ENCODE results near the gene GTF2F1.
A peak's percentile ranks its signal among the peaks of the same experiment; 100 is the strongest.
"Not testable (repeated sequence)": the region's sequence is repeated elsewhere in the genome, so short reads cannot be mapped to it uniquely, and the experiment has no call there.

The GTF2F1 gene, protein sequence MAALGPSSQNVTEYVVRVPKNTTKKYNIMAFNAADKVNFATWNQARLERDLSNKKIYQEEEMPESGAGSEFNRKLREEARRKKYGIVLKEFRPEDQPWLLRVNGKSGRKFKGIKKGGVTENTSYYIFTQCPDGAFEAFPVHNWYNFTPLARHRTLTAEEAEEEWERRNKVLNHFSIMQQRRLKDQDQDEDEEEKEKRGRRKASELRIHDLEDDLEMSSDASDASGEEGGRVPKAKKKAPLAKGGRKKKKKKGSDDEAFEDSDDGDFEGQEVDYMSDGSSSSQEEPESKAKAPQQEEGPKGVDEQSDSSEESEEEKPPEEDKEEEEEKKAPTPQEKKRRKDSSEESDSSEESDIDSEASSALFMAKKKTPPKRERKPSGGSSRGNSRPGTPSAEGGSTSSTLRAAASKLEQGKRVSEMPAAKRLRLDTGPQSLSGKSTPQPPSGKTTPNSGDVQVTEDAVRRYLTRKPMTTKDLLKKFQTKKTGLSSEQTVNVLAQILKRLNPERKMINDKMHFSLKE
- total RNA-seq, result 103 to 121 (median 107) reads per million in 4 donors

DNA sequence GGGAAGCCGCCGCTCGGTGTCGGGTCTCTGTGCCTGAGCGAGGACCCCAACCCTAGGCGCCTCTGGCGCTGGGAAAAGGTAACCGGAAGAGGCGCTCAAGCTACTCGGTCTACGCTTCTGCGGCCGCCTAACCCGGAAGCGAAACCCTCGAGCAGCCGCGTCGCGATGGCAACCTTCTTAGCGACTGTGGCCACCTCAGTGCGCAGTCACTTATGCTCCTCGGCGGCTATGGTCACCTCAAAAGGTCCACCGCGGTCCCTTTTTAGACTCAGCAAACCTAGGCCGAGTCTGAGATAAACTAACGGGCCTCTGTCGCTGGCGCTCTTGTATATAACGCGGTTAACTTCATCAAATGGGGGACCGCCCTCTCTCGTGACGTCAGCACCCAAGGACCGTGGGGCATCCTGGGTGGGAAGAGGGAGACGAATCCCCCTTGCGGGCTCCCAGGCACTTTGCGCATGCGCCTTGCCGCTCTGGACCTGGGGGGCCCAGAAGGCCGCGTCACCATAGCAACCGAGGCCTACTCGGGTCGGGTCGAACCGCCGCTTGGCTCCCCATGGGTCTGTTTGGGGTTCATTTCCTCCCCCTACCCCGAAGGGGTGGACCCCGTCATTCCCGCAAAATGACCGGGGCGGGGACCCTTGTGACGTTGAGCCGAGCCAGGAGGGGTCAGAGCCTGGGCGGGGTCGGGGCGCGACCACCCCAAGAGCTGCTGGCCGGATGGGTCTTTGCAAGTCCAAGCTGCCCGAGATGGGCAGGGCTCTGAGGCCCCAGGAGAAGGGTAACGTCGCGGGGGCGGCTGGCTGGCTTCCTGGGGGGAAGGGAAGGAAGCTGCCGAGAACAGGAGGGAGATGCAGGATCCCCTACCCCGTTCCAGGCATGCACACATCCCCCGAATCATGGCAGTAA lies at the start of gene GTF2F1:
Gene GTF2F1, minus strand, starts transcription at position 91 of the 909 bp plus-strand sequence. CDS start 169 bp downstream, outside the sequence.
- DNase-seq, result peak; percentile 85 to 92 (median 91)

DNA sequence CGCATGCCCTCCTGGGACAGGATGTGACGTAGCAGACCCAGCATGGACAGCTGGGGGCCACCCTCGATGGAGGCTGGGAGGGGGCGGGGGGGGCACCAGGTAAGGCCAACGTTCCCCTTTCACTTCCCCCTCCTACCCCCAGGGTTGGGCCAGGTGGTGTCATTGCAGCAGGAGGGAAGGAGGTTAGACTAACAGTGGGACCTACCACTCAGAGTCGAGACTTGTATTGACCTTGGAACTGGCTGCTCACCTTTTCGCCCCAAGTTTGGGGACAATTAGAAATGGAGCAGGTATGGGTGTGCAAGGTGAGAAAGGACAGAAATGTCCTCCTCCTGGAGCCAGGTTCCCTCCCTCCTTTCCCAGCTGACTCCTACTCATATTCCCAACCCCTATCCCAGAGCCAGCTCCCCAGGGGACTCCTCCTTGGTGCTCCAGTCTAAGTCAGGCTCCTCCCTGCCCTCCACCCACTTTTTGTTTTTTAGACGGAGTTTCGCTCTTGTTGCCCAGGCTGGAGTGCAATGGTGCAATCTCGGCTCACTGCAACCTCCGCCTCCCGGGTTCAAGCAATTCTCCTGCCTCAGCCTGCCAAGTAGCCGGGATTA lies 49.2 kb upstream of the GTF2F1 start:
- no peak for DNase-seq

DNA sequence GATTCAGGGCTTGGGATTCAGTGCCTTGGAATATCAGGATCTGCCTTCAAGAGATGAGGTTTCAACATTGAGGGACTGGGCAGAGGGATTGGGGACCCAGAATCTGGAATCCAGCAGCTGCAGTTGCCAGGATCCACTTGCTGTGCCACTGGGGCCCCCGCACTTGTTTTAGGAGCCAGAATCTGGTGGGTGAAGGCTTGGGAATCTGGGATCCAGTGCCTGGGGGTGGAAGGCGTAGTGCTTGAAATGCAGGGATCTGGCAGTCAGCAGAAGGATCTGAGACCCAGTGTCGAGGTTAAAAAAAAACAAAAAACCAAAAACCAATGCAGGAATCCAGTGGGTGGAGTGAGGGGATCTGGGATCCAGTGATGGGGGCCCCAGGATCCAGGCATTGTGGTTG lies 47.9 kb upstream of the GTF2F1 start:
- DNase-seq, result no peak

DNA sequence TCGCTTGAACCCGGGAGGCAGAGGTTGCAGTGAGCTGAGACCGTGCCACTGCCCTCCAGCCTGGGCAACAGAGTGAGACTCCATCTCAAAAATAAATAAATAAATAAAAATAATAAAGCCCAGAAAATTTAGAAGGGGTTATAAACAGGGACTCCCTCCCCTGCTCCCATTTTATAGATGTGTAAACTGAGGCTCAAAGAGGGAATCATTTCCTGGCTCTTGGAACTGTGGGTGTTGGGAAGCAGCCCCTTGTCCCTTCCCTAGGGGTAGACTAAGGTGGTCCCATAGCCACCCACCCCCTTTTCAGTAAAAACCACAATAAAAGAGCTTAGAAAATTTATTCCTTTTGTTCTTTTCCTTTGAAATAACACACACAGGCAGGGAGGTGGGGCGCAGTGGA lies 46.8 kb upstream of the GTF2F1 start:
- DNase-seq, result no peak

DNA sequence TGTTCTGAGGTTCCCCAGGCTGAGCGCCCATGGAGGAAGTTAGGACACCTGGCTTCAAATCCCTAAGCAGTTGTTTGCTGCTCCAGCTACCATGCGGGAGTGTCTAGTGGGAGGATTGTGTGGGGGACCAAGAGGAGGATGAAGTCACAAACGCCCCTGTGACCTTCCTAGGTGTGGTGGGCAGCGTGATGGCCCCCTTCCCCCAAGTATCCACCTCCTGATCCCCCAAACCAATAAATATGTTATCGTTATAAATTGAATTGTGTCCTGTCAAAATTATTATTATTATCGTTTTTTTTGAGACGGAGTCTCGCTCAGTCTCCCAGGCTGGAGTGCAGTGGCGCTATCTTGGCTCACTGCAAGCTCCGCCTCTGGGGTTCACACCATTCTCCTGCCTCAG lies 40.7 kb upstream of the GTF2F1 start, which contains the start of gene SLC25A41:
Gene SLC25A41, minus strand, starts transcription at position 101 of the 400 bp plus-strand sequence. Its CDS starts 70 bp downstream, at position 31.
- DNase-seq, result no peak

DNA sequence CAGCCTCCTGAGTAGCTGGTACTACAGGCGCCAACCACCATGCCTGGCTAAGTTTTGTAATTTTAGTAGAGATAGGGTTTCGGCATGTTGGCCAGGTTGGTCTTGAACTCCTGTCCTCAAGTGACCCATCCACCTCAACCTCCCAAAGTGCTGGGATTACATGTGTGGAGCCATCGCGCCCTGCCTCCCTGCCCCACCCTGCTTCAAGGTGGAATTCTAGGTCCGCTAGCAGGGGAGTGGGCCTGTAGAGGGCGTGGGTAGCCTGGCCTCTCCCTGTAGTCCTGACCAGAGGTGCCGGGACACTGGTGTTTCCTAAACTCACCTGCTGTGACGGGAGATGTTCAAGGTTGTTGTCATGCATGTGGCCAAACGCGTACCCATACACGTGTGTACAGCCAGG lies 40.2 kb upstream of the GTF2F1 start:
- DNase-seq, result no peak

DNA sequence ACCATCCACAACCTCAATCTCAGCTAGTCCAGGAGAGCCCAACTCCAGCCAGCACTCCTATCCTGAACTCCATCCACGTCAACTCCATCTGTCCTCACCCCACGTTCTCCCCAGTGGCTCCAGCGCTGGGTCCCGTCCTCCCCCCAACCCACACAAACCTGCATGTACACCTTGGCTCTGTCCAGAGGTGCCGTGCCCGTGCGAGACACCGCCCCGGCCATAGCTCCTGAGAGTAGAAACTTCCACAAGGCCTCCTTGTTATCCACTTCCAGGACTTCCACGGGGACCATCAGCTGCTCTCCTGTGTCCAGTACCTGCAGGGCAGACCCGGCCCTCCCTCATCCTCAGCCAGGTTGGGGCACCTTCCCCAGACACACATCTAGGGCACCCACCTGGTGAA lies 38.9 kb upstream of the GTF2F1 start:
- DNase-seq, result no peak

DNA sequence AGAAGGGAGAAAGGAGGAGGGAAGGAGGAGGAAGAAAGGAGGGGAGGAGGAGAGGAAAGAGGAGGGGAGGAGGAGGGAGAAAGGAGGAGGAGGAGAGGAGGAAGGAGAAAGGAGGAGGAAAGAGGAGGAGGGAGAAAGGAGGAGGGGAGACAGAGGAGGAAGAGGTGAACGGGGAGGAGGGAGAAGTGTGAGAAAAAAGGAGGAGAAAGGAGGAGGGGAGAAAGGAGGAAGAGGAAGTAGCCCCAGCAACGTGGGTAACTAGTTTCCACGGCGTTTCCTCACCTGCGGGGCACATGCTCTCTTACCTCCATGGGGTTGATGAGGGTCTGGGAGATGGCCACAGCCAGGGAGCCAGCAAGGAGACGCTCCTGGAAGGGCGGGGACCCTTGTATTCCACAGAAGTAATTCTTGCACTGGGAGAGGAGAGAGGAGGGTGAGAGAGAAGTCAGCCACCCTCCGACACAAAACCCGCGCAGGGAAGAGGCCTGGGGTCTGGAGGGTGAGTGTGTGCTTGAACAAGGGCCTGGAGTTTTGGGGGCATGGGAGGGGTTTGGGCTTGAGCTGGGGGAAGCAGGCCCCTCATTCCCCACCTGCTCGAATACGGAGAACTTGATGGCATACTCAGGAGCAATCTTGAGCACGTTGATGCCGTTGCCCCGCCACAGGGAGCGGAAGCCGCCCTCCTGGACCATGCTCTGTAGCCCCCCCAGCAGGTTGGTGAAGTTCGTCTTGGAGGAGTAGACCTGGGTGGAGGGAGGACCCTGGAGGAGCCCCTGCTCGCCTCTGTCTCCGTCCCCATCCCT lies 36.7 kb upstream of the GTF2F1 start:
- no peak for DNase-seq

DNA sequence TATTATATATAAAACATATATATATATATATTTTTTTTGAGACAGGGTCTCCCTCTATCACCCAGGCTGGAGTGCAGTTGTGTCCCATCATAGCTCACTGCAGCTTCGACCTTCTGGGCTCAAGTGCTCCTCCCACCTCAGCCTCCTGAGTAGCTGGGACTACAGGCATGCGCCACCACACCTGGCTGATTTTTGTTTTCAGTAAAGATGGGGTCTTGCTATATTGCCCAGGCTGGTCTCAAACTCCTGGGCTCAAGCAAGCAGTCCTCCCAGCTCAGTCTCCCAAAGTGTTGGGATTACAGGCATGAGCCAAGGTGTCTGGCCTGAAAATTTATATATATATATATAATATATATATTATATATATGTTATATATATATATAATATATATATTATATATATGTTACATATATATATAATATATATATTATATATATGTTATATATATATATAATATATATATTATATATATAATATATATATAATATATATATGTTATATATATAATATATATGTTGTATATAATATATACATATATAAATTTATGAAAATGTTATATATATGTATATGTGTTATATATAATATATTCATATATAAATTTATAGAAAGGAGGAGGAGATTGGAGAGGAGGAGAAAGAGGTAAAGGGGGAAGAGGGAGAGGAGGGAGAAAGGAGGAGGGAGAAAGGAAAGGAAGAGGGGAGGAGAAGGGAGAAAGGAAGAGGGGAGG lies 35.9 kb upstream of the GTF2F1 start:
- not testable (repeated sequence) for DNase-seq

DNA sequence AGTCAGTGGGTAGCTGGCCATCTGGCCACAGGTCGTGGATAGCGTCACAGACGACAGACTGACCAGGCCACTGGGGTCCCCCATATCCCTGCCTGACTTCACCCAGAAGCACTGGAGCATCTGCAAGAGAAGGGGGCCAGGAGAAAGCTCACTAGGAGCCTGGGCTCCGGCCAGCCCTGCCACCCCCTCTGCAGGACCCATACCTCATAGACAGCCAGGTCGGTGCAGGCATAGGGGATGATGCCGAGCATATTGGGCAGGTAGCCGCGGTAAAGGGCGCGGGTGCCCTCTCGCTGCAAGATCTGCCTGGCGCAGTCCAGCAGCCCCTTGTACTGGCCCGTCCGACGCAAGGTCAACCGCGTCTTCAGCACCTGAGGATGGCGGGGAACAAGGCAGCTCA lies 34.2 kb upstream of the GTF2F1 start:
- DNase-seq, result no peak

DNA sequence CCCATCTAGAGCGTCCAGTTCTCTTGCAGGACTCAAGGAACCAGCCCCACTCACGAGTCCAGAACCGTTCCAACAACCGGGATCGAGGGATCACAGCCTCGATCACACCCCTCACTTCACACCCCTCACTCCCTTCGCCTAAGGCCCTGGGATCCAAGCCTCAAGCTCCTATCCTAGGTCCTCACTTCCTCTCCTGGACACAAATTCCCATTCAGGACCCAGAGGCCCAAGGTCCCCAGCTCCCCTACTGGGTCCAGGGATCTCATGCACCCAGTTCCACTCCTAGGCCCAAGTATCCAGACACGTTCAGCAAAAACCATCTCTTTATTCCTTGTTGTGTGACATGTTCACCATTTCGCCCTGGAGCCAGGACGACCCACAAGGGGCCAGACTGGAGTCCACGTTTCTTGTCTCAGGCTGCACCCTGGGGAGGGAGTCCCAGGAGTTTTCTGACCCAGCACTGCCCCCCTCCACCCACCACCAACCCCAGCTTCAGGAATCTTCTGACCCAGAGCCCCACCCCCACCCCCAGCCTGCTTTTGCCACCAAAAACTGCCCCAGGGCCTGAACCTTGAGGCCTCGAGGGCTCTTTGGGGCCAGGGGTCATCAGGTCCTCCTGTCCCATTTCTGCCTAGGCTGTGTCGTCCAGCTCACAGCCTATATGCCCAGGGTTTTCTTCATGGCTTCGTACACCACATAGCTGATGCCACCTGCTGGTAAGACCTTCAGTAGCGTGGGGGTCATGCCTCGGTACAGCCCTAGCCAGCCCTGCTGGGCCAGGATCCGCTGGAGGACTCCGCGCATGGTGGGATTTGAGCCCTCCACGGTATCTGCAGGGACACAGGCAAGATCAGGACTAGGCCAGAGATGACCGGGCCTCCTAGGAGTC lies 33.0 kb upstream of the GTF2F1 start:
- peak in 1 of 5 donors; percentile 24 for DNase-seq

DNA sequence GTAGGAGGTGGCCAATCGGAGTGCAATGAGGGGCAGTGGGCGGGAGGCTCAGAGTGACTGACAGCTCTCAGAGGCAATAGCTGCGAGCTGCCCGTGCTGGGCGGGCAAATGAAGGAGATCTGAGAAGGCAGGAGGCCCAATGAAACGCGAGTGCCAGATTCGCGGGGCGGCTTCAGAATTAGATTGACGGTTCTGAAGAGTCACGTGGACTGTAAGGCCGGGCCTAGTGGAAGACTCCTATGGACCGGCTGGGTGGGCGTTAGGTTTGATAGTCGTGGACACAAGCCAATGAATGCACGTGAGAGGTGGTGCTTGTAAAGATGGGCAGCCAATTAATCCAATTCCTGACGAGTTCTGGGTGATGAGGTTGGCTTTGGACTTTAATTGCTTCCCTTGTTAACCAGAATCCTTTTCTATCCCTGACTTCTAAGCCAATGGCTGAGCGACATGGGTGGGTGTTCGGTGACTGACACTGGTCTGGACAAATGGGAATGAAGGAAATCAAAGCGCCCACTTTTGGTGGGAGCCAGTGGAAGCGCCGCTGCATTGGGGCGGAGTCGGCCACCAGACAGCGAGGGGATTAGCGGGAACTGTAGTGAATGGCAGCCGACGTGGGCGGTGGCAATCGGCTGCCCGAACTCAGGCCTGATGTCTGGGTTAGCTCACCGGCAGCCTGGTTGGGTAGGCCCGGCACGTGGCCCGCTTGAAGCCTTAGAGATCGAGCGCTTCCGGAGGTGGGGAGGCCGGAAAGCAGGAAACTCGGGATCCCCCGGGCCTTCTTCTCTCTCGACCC lies 32.2 kb upstream of the GTF2F1 start:
- peak; percentile 98 to 100 (median 99) for DNase-seq

DNA sequence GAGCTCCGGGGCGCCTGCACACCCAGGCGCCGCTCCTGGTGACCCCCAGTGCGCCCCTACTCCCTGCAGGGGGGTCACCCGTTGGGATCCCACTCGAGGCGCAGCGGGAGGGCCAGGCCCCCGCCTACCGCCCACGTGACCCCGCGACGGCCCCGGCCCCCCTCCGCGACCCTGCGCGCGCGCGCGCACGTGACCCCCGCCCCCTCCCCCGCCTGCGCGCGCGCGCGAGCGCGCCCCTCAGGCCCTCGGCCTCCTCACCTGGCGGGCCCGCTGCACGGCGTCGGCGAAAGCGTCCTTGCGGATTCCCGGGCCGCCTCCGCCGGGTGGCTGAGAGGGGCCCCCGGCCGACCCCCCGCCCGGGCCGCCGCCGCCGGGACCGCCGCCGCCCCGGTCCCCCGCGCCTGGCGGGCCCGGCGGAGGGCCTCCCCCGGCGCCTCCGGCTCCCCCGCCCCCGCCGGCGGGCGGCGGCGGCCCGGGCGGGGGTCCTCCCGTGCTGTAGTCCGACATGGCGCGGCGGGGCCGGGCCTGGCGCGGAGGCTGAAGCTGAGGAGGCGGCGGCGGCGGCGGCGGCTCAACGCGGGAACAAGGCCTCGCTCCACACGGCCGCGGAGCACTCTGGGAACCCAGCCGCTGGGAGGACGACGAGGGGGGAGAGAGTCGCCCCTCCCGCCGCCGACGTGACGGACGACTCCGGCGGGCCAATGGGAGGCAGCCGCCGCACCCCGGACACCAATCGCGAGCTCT lies 31.4 kb upstream of the GTF2F1 start, which contains the start of gene KHSRP:
Gene KHSRP, minus strand, starts transcription at position 617 of the 744 bp plus-strand sequence. Its CDS starts 110 bp downstream, at position 507.
- DNase-seq, result peak in 1 of 5 donors; percentile 47

DNA sequence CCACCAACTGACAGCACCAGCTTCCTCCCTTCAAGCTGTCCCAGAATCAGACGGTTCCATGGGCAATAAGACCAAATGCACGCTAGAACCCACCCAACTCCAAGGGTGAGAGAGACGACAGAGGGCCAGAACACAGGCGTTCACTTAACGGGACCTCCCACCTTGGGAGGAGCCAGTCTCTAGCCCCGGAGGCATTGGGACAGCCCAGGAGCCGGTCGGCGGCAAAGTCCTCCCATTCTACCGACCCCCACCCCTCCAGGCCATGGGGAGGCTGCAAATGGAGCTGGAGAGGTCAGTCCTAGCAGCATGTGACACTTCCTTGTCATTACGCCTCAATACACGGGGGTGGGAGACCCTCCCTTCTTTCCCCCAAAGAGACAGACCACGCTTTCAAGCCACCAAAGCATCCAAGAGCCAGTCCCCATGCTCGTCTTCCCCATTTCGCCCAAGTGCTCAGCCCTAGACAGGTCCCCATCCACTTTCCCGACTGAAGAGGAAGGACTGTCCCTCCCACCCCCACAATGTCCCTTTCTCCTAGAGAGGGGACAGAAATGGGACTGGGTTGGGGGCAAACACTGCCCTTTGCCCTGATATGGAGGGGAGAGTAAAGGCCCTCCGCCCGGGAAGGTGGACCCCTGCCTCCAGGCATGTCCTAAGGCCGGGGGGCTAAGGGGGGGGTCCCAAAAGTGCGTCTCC lies 30.7 kb upstream of the GTF2F1 start:
- peak in 1 of 5 donors; percentile 34 for DNase-seq

DNA sequence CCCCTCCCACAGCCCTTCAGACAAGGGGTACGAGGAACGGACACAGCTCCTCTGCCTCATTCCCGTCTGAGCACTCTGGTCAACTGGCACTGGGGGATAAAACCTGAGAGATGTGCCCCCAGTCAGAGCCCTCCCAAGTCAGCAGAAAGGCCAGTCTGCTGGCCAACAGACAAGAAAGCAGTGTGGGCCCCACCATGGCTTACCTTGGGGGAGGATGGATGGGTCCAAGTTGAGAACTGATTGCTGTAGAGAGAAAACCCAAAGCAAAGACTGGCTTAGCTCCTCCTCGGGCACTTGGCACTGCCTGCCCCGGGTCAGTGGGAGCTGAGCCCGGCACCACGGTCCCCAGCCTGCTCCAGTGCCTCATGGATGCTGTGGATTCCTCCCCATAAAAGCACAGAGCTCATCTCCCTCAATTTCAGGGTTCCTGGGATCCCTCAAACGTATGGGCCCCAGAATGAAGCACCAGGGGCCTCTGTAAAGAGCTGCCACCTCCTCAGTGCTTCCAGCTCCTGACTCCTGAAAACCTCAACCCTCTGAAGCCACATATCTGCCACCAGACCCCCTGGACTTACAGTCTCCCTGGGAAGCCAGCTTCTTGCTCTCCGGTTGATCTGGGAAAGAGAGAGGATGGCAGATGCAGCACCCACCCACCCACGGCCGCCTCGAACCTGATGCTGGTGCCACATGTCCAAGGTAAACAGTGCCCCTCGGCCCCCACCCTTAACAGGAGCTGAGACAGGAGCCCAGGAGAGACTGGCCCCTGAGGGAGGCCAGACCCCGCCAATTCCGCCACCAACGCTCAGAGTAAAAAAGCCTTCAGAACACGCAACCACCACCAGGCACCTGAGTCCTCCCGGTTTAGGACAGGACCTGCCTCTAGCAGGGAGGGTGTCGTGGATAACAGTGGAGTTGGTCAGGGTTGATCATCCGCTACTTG lies 28.4 kb upstream of the GTF2F1 start:
- no peak for DNase-seq

DNA sequence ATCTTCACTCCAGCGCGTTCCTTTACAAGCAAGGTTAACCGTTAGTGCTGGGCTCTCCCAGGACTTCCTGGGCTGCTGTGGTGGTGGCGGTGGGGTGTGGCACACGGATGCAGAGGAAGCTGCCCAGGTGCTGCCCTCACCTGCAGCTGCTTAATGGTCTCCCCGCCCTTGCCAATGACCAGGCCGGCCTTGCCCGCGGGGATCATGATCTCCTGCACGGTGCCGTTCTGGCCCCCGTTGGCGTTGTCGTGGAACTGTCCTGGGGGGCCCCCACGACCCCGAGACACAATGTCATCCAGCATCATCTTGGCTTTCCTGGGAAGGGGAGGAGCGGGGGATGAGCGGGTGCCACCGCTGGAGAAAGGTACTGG lies 25.6 kb upstream of the GTF2F1 start:
- no peak for DNase-seq

Measured in T-helper 1 cell (primary cell).